ENCODE measurements around the gene TBP. TPM values are rescaled to one million over a fixed set of nuclear protein-coding genes. Genes with fewer than 3 reads are reported as not detected.

The TBP gene
- total and polyA plus RNA-seq, 2 of the 13 experiments (the other 11 are each of a cell fraction or from before 2014, with no cell fraction given) = 21.7 to 28.1 TPM

- TF ChIP-seq ZBTB10 (CRISPR knock-in tag; IDR thresholded peaks at IDR 0.05; ENCODE audit: borderline replicate concordance) = no peak
- no peak for TF ChIP-seq PRPF4 (IDR thresholded peaks at IDR 0.05; ENCODE audit: low read depth, low read length, poor library complexity, severe bottlenecking)
- no peak for TF ChIP-seq ZFP41 (CRISPR knock-in tag; IDR thresholded peaks at IDR 0.05; ENCODE audit: borderline replicate concordance)
- no peak for TF ChIP-seq ZNF235 (CRISPR knock-in tag; IDR thresholded peaks at IDR 0.05; ENCODE audit: borderline replicate concordance)
- no peak for TF ChIP-seq ZNF546 (CRISPR knock-in tag; conservative IDR thresholded peaks at IDR 0.05)
- TF ChIP-seq TIGD3 (CRISPR knock-in tag; IDR thresholded peaks at IDR 0.05; ENCODE audit: borderline replicate concordance) = no peak
- TF ChIP-seq PRDM15 (CRISPR knock-in tag; IDR thresholded peaks at IDR 0.05) = no peak
- no peak for TF ChIP-seq ZFP82 (CRISPR knock-in tag; IDR thresholded peaks at IDR 0.05; ENCODE audit: borderline replicate concordance)
- no peak for TF ChIP-seq PLRG1 (conservative IDR thresholded peaks at IDR 0.05)
- no peak for TF ChIP-seq PHF21A (CRISPR knock-in tag; IDR thresholded peaks at IDR 0.05)
- no peak for TF ChIP-seq SKI (IDR thresholded peaks at IDR 0.05; ENCODE audit: partially characterized antibody)
- no peak for TF ChIP-seq ZNF460 (CRISPR knock-in tag; IDR thresholded peaks at IDR 0.05; ENCODE audit: borderline replicate concordance)
- no peak for TF ChIP-seq GZF1 (CRISPR knock-in tag; IDR thresholded peaks at IDR 0.05)
- no peak for TF ChIP-seq ZNF577 (CRISPR knock-in tag; IDR thresholded peaks at IDR 0.05; ENCODE audit: borderline replicate concordance, low read depth)
- no peak for TF ChIP-seq ZC3H13 (CRISPR knock-in tag; IDR thresholded peaks at IDR 0.05)
- no peak for TF ChIP-seq ZNF232 (CRISPR knock-in tag; IDR thresholded peaks at IDR 0.05; ENCODE audit: borderline replicate concordance)
- no peak for TF ChIP-seq WIZ (CRISPR knock-in tag; IDR thresholded peaks at IDR 0.05)
- no peak for TF ChIP-seq SIN3B (IDR thresholded peaks at IDR 0.05; ENCODE audit: low read length)
- TF ChIP-seq FOXJ3 (CRISPR knock-in tag; IDR thresholded peaks at IDR 0.05; ENCODE audit: borderline replicate concordance) = no peak
- TF ChIP-seq RFX5 (IDR thresholded peaks at IDR 0.05; ENCODE audit: low read depth, low read length) = no peak
Measured at GRCh38 chr6:170516783-170517616, 37.2 kb upstream of the TBP start (continued).

Data from HepG2 (cell line).